HCT116 (cell line): ENCODE data around the gene SECTM1. TPM values are rescaled to one million over a fixed set of nuclear protein-coding genes. Genes with fewer than 3 reads are reported as not detected.

Experiments used
- ATAC-seq: fragments of 200-7000 bp; cut with Tn5 transposase; 2 replicates; pipeline ENCODE4 v1.9.1; 2020; ENCODE audit warnings: mild to moderate bottlenecking, moderate library complexity
- BruUV-seq: library from RNA; stranded (reverse); fragments of 400-500 nt; replicated peaks from 2 replicates; lab custom pipeline; 2021; lab: Mats Ljungman, UMichigan
- CTCF ChIA-PET: fragments of 300-600 bp; sonication (Branson Sonifier 250); formaldehyde crosslinking; loops from one replicate; lab custom pipeline; 2021; ENCODE audit warnings: antibody characterized with exemption; lab: Charles Lee
- POLR2A ChIA-PET: fragments of 300-600, 350-600 bp; sonication (Branson Sonifier 250); formaldehyde crosslinking; loops from one replicate; lab custom pipeline; 2021; ENCODE audit warnings: antibody characterized with exemption; lab: Charles Lee
- RAD21 ChIA-PET, 2 experiments: fragments of 300-600 bp; sonication (Branson Sonifier 250); formaldehyde crosslinking; loops; one replicate each; lab custom pipeline; 2023; ENCODE audit warnings: low total read pairs in 2 of 2; ENCODE audit not compliant: uncharacterized antibody in 2 of 2, unreplicated experiment in 2 of 2, low non-redundant PET in 1 of 2; lab: Charles Lee
- DNase-seq: peaks from one replicate; pipeline ENCODE4 v3.0.0-alpha.2; 2010; ENCODE audit warnings: low read depth, low spot score
- H2AFZ ChIP-seq: fragments of 200-600 bp; shearing (Covaris generic), sonication (generic); 2 replicates; pipeline ENCODE4 v1.6.1; 2017; ENCODE audit warnings: low read depth, mixed run types, mixed read lengths, antibody characterized with exemption, low read length; ENCODE audit not compliant: poor library complexity, severe bottlenecking
- H3K27ac ChIP-seq: 2 replicates; pipeline ENCODE4 v1.5.1; 2012; ENCODE audit warnings: low read depth, low read length
- H3K27me3 ChIP-seq: fragments of 200-600 bp; sonication (generic); 2 replicates; pipeline ENCODE4 v1.6.1; 2016; ENCODE audit warnings: mixed run types, low read length, mixed read lengths; ENCODE audit not compliant: insufficient read depth
- H3K36me3 ChIP-seq, 2 experiments: fragments of 200-500 bp in 1 of 2; fragments of 200-600 bp in 1 of 2; sonication (Bioruptor generic) in 1 of 2; sonication (generic) in 1 of 2; 2 replicates each; pipeline versions ENCODE4 v1.5.1 to v1.6.1; 2014 to 2016; ENCODE audit warnings: low read length in 2 of 2, inconsistent platforms in 1 of 2, mixed read lengths in 1 of 2, mixed run types in 1 of 2; ENCODE audit not compliant: insufficient read depth in 2 of 2, control insufficient read depth in 1 of 2
- H3K4me1 ChIP-seq, 2 experiments: fragments of 200-600 bp in 1 of 2; sonication (generic) in 1 of 2; 2 replicates each; pipeline versions ENCODE4 v1.5.1 to v1.6.1; 2012 to 2017; ENCODE audit warnings: low read length in 2 of 2, inconsistent platforms in 1 of 2, mild to moderate bottlenecking in 1 of 2, mixed read lengths in 1 of 2, mixed run types in 1 of 2, moderate library complexity in 1 of 2; ENCODE audit not compliant: insufficient read depth in 2 of 2, control insufficient read depth in 1 of 2
- H3K4me2 ChIP-seq: fragments of 200-600 bp; sonication (generic); 2 replicates; pipeline ENCODE4 v1.6.1; 2017; ENCODE audit warnings: mixed run types, low read length, mixed read lengths
- H3K4me3 ChIP-seq, 2 experiments: fragments of 200-600 bp in 1 of 2; sonication (generic) in 1 of 2; replicated peaks in 1 of 2; 2 replicates each; pipeline ENCODE4 v1.5.1; 2011 to 2016; ENCODE audit warnings: low read length in 2 of 2, control low read depth in 1 of 2, low read depth in 1 of 2, mild to moderate bottlenecking in 1 of 2, mixed read lengths in 1 of 2, mixed run types in 1 of 2
- H3K79me2 ChIP-seq: fragments of 200-600 bp; sonication (generic); 2 replicates; pipeline ENCODE4 v1.6.1; 2017; ENCODE audit warnings: mild to moderate bottlenecking, mixed run types, low read length, moderate library complexity, mixed read lengths; ENCODE audit not compliant: insufficient read depth
- H3K9ac ChIP-seq: fragments of 200-600 bp; sonication (generic); 2 replicates; pipeline ENCODE4 v1.6.1; 2016; ENCODE audit warnings: low read length, mixed read lengths
- H3K9me2 ChIP-seq: fragments of 200-600 bp; sonication (generic), shearing (Covaris generic); 2 replicates; pipeline ENCODE4 v1.6.1; 2017; ENCODE audit warnings: mixed run types, mild to moderate bottlenecking, moderate library complexity; ENCODE audit not compliant: insufficient read depth
- H3K9me3 ChIP-seq, 2 experiments: fragments of 200-500 bp in 1 of 2; fragments of 200-600 bp in 1 of 2; sonication (Bioruptor generic) in 1 of 2; sonication (generic) in 1 of 2; 2 replicates each; pipeline ENCODE4 v1.6.1; 2014 to 2017; ENCODE audit warnings: low read length in 2 of 2, mixed read lengths in 2 of 2, inconsistent platforms in 1 of 2, low read depth in 1 of 2, mild to moderate bottlenecking in 1 of 2, mixed run types in 1 of 2, moderate library complexity in 1 of 2; ENCODE audit not compliant: control insufficient read depth in 1 of 2, insufficient read depth in 1 of 2
- H4K20me1 ChIP-seq: fragments of 200-600 bp; sonication (generic), shearing (Covaris generic); 2 replicates; pipeline ENCODE4 v1.6.1; 2017; ENCODE audit warnings: mixed run types, mild to moderate bottlenecking, moderate library complexity; ENCODE audit not compliant: insufficient read depth
- CBX3 ChIP-seq: IDR thresholded peaks from 2 replicates; pipeline ENCODE4 v1.6.1; 2012; ENCODE audit warnings: low read depth
- CEBPB ChIP-seq: IDR thresholded peaks from 2 replicates; pipeline ENCODE4 v1.6.1; 2012; ENCODE audit warnings: low read depth
- EGR1 ChIP-seq: IDR thresholded peaks from 2 replicates; pipeline ENCODE4 v1.6.1; 2012; ENCODE audit warnings: low read depth
- EZH2 ChIP-seq: fragments of 200-600 bp; sonication (generic); IDR thresholded peaks from 2 replicates; pipeline ENCODE4 v1.6.1; 2017; ENCODE audit warnings: antibody characterized with exemption, mixed run types
- EZH2phosphoT487 ChIP-seq: fragments of 200-600 bp; IDR thresholded peaks from 2 replicates; pipeline ENCODE4 v1.6.1; 2018; ENCODE audit warnings: antibody characterized with exemption, borderline replicate concordance
- FOSL1 ChIP-seq: IDR thresholded peaks from 2 replicates; pipeline ENCODE4 v1.6.1; 2012; ENCODE audit warnings: low read depth
- POLR2A ChIP-seq: IDR thresholded peaks from 2 replicates; pipeline ENCODE4 v1.7.0; 2011; ENCODE audit warnings: borderline replicate concordance; ENCODE audit not compliant: insufficient read depth, insufficient read length; ENCODE audit errors: extremely low read depth
- POLR2AphosphoS5 ChIP-seq: IDR thresholded peaks from 2 replicates; pipeline ENCODE4 v1.6.1; 2011; ENCODE audit warnings: mild to moderate bottlenecking, low read depth, low read length, moderate library complexity
- SP1 ChIP-seq: IDR thresholded peaks from 2 replicates; pipeline ENCODE4 v1.6.1; 2012; ENCODE audit warnings: low read depth
- SRF ChIP-seq: IDR thresholded peaks from 2 replicates; pipeline ENCODE4 v1.6.1; 2012; ENCODE audit warnings: low read depth
- YY1 ChIP-seq: IDR thresholded peaks from 2 replicates; pipeline ENCODE4 v1.6.1; 2011; ENCODE audit warnings: low read length, low read depth, moderate library complexity, mild to moderate bottlenecking; ENCODE audit not compliant: insufficient replicate concordance; ENCODE audit errors: extremely low read depth
- ZFX ChIP-seq: fragments of 450-650 bp; IDR thresholded peaks from 2 replicates; pipeline ENCODE4 v1.6.1; 2017
- intact Hi-C: fragments of 100-400 bp; cut with micrococcal nuclease; formaldehyde crosslinking; loops from 2 replicates; pipeline ENCODE4 v1.10.0; 2022
- total RNA-seq: library from RNA; stranded (reverse); gene quantifications from one replicate; pipeline ENCODE4 v1.2.1, GENCODE V29; 2021; ENCODE audit not compliant: unreplicated experiment
- TF ChIP-seq, protein P1 (sequence below), 3 experiments: fragments of 200-600 bp in 1 of 3; sonication (generic) in 1 of 3; IDR thresholded peaks in 2 of 3; conservative IDR thresholded peaks in 1 of 3; 2 replicates each; pipeline ENCODE4 v1.5.1; 2012 to 2017; ENCODE audit warnings: low read depth in 2 of 3, low read length in 2 of 3, antibody characterized with exemption in 1 of 3, borderline replicate concordance in 1 of 3, control low read depth in 1 of 3, mild to moderate bottlenecking in 1 of 3, mixed read lengths in 1 of 3, mixed run types in 1 of 3, moderate library complexity in 1 of 3; ENCODE audit not compliant: insufficient read depth in 1 of 3
- TF ChIP-seq, protein P2 (sequence below): IDR thresholded peaks from 2 replicates; pipeline ENCODE4 v1.6.1; 2012

The SECTM1 gene
- total RNA-seq, 1 experiment from 2014 or later: 6.8 TPM

DNA sequence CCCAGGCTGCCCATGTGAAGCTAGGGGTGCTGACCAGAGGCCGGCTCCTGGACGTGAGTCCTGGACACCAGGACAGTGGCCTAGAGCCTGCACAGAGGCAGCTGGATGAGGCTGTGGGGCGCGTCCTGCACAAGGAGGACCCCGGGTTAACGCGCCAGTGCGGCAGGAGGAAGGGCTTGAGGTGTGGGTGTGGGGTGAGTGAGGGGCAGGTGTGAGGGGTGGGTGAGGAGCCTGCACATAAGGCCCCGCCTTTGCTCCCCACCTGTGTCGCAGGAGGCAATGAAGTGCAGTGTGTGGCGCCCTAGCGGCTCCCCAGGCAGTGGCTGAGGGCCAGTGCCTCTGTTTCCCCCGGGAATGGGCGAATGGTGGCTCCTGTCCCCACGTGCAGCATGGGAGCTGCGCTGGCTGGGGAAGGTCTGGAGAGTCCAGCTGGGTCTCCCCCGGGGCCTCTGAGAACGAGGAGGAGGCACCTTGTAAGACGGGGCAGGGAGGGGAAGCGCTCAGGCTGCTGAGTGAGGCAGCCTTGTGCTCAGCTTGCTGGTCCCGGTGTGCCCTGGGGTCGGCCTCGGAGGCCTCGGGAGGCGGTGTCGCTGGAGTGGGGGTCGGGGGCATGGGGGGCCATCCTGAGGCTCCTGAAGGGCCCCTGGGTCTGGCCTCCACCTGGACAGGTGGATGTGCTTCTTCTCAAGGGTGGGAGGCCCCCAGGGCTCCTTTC, 19.4 kb downstream of the SECTM1 start:
- ATAC-seq (no peak), DNase-seq (no peak)
- H2AFZ ChIP-seq: no peak overlapping the region
- peaks cover 0 to 15% of the 10 kb centered on the region in 2 experiments; a peak in 1 of 4 replicates for H3K9me3 ChIP-seq
- no peak overlapping the region for H3K27ac ChIP-seq
- H3K27me3 ChIP-seq: peaks cover 10% of the 10 kb centered on the region; the same call in 1 of the 2 replicates
- H3K9me2 ChIP-seq: no peaks in the 10 kb centered on the region
- TF ChIP-seq FOSL1 (no peak), CBX3 (no peak), ZFX (no peak), EZH2phosphoT487 (no peak), EGR1 (no peak), POLR2A (no peak), EZH2 (no peak), SP1 (no peak), POLR2AphosphoS5 (no peak), SRF (no peak), CEBPB (no peak), YY1 (no peak)
- TF ChIP-seq, protein P1, sequence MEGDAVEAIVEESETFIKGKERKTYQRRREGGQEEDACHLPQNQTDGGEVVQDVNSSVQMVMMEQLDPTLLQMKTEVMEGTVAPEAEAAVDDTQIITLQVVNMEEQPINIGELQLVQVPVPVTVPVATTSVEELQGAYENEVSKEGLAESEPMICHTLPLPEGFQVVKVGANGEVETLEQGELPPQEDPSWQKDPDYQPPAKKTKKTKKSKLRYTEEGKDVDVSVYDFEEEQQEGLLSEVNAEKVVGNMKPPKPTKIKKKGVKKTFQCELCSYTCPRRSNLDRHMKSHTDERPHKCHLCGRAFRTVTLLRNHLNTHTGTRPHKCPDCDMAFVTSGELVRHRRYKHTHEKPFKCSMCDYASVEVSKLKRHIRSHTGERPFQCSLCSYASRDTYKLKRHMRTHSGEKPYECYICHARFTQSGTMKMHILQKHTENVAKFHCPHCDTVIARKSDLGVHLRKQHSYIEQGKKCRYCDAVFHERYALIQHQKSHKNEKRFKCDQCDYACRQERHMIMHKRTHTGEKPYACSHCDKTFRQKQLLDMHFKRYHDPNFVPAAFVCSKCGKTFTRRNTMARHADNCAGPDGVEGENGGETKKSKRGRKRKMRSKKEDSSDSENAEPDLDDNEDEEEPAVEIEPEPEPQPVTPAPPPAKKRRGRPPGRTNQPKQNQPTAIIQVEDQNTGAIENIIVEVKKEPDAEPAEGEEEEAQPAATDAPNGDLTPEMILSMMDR (IDR thresholded peaks at IDR 0.05 in 2 of 3, conservative IDR thresholded peaks at IDR 0.05 in 1 of 3; ENCODE audit: borderline replicate concordance in 1 of 3, insufficient read depth in 1 of 3, low read depth in 2 of 3, low read length in 2 of 3): no peak
- TF ChIP-seq, protein P2, sequence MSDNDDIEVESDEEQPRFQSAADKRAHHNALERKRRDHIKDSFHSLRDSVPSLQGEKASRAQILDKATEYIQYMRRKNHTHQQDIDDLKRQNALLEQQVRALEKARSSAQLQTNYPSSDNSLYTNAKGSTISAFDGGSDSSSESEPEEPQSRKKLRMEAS: no peak
- peaks cover 0 to under 1% of the 10 kb centered on the region in 2 experiments; a peak in 1 of 4 replicates for H3K4me1 ChIP-seq
- H3K4me2 ChIP-seq: no peak overlapping the region
- POLR2A ChIA-PET: no interaction called here
- H3K79me2 ChIP-seq: no peaks in the 10 kb centered on the region
- CTCF ChIA-PET: interaction anchor here (0.7 kb wide), 1 partner anchor 72 kb away, joined by 4 read pairs; no protein-coding TSS in a partner anchor
- BruUV-seq: no TSS peak
- intact Hi-C loops: no loop called here
- no peak overlapping the region for H3K9ac ChIP-seq
- no peaks in the 10 kb centered on the region for H4K20me1 ChIP-seq
- H3K4me3 ChIP-seq: no peak overlapping the region
- RAD21 ChIA-PET: no interaction called here
- H3K36me3 ChIP-seq: no peaks in the 10 kb centered on the region
